AG08396 (cell line): ENCODE results near the gene MEGF11.
"Not testable (repeated sequence)": the region's sequence is repeated elsewhere in the genome, so short reads cannot be mapped to it uniquely, and the experiment has no call there.

ENCODE experiments used
- DNase-seq: peaks from one replicate; pipeline ENCODE4 v3.0.0; 2012; ENCODE audit warnings: low spot score, mixed read lengths

The MEGF11 gene

DNA sequence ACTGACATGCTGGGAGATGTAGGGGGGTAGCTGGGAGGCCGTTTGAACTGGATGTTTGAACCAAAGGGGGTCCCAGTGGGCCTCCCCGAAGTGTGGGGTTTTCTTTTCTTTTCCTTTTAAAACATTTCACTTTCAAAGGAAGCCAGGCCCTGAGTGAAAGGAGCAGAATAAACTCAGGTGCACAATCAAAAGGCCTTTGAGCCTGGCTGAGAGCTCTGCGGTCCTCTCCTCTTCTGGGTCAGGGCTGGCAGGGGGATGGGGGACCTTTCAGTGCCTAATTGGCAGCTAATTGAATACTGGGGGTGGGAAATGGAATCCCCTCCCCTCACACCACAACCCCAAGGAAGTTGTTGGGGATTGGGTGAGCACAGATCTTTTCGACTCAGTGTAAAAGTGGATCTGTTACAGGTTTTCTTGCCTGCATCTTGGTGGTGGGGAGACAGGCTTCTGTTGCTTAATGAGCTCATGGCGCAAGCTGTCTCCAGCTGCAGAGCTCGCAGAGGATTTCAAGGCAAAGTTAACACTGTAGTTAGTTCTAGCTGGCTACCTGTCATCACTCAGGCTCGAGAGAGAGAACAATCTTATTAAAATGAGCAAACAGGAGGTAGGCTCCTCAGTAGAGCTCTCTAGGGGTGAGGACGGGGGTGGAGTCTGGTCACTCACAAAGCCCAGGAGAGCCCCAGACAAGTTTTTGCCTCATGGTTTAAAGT is 251.7 kb downstream of the MEGF11 start:
- no peak for DNase-seq

DNA sequence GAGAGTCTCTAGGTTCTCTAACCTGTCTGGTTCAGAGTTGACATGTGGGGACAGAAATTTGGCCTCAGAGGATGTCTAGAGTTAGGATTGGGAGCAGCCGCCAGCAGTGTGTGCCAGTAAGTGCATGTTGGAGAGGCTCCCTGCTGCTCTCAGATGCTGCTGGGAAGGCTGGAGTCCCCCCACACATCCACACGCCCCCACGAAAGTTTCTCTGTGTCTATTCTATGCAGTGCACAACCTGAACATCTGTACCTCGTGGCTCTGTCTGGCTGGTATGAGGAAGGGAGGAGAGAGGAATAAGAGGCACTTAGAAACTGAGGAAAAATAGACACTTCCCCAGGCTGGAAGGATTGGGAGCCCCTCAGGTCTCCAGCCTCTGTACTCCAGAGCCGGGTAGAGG is 252.5 kb downstream of the MEGF11 start:
- DNase-seq = no peak

DNA sequence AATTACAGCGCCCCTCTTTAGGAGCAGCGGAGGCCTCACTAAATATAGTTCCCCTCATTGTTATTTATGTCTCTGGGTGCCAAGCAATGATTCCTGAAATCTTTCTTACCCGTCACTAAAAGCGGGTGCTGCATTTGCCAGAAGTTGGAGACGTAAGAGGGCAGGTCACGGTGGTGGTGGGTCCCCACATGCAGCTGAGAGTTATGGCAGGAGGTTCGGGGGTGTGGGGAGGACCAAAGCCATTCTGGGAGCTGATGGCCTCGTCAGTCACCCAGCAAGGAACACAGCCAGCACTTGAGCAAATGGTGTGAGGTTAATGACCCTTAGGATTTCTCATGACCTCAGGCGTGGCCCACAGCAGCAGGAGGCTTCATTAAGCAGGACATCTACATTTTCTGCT is 255.1 kb downstream of the MEGF11 start:
- DNase-seq = no peak

DNA sequence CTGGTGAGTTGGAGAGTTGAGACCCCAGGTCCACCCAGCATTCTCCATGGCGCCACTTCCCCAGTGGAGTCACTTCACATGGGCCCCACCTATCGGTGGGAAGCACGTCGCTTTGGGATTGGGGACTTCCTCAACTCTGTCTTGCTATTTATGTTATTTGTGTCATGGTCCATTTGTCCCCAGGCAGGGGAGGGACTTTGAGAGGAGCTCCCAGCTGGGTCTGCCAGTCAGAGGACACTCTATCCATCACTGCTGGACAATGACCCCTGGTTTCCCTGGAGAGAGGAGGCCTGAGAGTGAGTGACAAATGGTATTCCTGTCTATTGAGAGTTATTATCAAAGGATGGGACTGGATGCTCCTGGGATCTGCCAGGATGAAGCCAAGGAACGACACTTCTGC is 256.6 kb downstream of the MEGF11 start:
- DNase-seq = no peak

DNA sequence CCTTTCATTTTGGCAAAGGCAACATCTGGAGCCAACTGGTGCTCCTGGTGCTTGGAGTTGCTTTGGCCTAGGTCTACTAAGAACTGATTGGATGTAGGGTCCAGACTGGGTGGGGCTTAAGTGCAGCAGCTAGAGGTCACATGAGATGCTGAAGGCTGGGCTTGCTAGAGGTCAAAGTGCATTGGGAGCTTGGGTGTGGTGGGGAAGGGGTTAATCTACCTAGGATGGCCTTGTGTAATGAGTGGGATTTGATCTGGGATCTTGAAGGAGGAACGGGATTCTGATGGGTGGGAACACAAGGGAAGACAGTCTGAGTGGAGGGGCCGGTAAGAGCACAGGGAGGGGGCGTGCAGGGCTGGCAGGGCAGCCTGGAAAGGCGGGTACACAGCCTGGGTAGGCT is 258.7 kb downstream of the MEGF11 start:
- no peak for DNase-seq

DNA sequence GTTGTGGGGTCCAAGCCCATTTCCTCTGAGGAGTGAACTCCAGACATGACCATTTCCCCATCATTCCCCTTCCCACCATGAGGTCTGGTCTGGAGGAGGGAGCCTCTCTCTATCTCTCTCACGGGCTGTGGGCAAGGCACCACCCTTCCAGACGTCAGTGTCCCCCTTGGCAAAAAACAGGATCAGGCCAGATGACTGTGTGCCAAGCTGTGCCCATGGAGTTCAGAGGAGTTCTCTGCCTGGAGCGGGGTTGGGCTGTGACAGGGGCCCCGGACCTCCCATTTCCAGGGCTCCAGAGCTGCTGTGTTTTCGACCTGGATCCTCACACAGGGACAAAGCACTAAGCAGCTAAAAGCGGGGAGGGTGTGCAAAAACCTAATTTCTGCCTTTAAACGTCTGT is 259.8 kb downstream of the MEGF11 start:
- no peak for DNase-seq

DNA sequence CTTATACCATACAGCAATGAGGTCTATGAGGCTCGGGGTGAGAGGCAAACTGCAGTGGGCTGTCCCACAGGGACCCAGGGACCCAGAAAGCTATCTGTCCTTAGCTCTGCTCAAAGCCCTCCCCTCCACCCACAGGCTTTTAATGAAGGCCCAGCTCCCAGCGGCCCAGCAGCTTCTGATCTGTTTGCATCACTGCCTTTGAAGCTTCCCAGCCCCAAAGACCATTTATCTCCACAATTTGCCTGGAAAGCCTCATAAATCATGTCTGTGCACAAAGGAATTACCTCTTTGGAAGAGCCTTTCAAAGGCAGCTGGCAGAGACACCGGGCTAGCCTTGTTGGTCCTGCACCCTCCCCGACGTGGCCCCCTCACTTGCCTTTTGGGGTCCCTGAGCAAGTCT is 260.3 kb downstream of the MEGF11 start:
- DNase-seq = no peak

DNA sequence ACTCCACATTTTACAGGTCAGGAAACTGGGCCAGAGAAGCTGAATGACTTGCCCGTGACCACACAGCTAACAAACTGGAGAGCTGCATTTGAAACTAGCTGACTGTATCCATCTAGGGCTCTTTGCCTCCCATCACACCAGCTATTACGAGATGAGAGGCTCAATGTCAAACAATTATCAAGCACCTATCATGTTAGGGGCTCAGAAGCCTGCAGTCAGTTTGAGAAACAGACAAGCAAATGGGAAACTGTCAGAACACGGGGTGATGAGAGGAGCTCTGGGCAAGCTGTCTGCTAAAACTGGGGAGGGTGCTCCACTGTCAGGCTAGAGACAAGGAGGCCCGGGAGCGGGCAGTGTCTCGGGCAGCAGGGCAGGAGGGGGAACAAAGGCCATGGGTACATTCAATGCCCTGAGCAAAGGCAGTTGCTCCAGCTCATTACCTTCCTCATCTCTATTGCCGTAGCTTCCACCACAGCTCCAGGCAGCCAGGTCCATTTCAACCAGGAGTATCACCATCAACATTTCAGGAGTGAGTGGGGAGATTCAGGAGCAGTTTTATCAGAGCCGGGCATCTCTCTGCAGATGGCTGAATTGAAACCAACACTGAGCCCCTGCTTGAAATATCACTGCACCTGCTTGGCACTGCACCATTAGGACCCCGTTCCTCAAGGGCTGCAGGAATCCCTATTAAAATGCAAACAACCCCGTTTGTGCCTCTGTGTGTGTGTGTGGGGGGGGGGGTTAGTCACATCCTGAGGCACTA is 261.6 kb downstream of the MEGF11 start:
- DNase-seq = no peak

DNA sequence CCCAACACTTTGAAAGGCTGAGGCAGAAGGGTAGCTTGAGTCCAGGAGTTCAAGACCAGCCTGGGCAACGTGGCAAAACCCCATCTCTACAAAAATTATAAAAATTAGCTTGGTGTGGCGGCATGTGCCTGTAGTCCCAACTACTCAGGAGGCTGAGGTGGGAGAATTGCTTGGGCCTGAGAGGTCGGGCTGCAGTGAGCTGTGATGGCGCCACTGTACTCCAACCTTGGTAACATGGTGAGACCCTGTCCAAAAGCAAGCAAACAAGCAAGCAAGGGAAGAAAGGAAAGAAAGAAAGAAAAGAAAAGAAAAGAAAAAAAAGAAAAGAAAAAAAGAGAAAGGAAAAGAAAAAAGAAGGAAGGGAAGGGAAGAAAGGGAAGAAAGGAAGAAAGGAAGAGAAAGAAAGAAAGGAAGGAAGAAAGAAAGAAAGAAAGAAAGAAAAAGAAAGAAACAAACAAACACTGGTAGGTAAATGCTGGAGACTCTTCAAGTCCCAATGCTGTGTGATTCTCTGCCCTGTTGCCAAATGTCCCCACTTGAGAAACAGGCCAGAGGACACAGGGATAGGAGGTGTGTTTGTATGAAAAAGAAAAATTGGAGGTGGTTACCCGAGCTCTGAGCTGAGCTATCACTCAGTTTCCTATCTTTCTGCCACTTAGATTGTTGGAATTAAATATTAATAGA is 263.1 kb downstream of the MEGF11 start:
- no peak for DNase-seq

DNA sequence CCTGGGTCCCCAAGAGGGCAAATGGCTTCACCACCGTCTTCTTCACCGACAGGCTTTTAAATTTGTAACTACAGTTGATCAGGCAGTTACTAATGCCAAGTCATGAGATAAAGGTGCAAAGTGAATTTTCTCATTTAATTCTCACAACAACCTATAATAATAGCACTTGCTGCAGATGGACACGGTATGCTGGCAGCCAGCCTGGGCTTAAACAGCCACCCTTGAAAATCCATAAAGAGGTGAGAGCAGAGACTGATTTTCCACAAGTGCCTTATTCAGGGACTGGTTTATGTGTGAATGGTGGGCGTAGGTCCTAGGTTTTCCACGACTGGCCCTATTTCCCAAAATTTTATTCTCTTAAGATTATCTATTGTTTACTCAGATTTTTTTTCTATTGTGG is 266.4 kb downstream of the MEGF11 start:
- no peak for DNase-seq

DNA sequence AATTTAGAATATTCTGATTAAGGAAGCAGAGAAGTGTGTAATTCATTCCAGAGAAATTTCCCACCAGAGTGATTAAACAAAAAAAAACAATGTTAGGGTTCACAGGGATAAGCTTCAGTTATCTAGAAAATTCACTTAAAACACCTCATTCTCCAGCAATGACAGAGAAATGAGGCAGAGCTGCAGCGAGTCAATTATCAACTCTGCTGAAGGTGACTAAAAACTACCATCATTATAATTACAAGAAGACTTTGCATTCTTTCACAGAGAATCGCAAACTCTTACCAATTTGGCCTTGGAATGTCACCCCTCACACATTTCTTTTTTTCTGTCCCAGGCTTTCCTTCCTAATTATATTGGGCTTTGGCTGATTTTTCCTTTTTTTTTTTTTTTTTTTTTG is 267.1 kb downstream of the MEGF11 start:
- DNase-seq = no peak

DNA sequence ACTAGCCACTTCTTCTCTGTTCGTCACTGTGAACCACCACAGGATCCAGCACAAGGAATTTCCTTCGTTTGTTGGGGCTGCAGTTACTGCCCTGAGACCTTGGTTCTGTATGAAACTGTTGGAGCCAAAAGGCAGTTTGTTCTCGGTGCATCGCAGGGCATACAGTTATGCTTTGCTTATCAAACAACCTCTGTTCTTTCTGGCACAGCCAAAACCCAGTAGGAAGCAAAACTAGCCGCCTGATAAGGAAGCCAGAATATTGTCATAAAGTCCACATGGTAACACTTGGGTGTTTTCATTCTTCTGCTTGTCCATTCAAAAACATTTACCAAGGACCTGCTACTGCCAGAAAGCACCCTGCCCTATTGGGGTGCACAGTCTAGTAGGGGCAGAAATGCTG is 268.2 kb downstream of the MEGF11 start:
- no peak for DNase-seq

DNA sequence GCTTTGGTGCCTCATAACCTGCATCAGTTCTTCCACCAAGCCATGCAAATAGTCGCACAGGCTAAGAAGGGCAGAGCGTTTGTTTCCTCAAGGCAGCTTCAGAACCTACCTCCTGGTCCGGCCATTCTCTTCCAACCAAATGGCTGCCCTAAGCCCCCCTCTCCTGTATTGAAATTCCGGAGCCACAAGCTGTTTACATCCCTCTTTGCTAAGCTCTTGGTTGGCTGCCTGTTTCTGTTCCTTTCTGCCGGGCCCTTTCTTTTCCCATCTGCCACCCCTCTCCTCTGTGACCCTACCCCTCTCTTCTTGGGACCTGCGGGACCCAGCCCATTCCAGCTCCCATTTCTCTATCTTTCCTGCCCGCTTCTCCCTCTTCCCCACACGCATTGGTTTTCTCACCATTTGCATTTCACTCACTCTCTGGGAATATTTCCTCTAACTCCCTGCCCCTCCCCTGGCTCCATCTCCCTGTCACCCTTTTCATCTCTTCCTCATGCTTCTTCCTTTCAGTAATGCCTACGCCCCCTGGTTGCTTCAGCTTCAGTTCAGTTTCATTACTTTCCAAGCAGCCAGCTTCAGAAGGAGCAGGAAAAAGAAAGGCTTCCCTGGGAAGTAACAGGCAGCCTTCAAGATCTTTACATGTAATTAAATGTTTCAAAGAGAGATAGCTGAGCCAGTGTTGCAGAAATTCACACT is 270.8 kb downstream of the MEGF11 start:
- DNase-seq = no peak

DNA sequence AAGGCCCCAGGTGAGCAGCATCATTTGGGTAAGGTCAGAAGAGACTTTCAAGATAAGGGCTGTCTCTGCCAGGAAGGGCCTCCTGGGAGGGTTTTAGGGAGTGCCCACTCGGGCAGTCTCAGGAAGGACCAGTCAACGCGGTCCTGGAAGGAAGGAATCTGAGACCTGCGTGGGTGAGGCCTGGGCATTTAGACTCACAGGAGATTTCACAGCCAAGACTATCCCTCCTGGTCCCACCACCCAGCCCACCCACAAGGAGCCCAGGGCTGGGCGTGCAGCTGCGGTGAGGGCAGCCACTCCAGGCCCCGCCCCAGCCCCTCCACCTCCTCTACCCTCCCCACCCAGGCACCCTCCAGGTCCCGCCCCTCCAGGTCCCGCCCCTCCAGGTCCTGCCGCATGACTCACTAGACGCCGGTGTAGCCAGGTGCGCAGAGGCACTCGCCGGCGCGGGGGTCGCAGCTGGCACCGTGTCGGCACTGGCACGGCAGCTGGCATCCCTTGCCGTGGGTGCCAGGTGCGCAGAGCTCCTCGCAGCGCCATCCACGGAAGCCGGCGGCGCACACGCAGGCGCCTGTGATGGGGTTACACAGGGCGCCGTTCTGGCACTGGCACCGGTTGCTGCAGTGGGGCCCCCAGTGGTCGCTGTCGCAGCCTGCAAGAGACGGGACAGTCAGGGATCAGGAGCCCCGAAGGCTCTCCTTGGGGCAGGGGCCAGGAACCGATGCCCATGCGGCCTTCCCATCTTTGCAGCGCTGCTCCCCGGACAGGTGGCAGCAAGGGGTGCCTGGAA is 271.5 kb downstream of the MEGF11 start:
- peak; percentile 20 for DNase-seq

DNA sequence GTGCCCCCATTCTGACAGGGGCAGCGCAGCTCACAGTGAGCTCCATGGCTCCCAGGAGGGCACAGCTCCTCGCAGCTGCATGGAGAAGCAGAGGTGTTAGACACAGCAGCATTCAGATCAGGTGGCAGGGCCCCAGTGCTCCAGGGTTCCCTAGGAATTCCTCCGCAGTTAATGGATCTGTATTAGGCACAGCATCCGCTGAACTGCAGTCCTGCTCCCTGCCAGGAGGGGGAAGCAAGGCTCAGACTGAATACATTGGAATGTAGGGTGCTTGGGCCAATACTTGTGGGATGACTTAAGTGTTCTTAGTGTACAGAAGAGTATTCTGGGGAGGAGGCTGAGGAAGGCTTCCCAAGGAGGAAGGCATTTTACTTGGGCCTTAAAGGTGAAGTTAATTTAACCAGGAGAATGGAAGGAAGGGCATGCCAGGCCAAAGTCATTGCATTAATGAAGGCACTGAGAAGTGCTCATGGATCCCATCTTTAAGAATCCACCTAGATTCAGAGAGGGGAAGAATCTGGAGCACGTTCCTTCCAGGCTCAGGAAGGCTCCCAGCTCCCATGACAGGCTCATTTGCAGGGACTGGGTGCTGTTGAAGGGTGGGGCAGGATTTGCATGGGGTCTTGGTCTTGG is 272.6 kb downstream of the MEGF11 start:
- peak; percentile 91 for DNase-seq

DNA sequence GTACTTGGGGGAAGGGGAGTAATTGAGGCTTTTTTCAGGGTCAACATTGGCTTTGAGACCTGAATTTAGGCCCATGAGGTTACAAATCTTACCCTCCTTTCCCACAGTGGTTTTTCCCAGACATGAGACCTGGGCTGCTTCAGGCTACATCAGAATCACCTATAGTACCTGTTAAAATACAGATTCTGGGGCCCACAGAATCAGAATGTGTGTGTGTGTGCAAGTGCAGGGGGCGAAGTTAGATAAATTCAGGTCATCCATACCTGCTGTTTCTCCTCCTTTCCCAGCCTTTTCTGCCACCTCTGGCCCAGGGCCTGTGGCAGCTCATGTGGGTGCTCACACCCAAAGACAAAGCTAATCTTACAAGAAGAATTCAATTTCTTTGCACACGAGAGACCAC is 273.7 kb downstream of the MEGF11 start:
- no peak for DNase-seq

DNA sequence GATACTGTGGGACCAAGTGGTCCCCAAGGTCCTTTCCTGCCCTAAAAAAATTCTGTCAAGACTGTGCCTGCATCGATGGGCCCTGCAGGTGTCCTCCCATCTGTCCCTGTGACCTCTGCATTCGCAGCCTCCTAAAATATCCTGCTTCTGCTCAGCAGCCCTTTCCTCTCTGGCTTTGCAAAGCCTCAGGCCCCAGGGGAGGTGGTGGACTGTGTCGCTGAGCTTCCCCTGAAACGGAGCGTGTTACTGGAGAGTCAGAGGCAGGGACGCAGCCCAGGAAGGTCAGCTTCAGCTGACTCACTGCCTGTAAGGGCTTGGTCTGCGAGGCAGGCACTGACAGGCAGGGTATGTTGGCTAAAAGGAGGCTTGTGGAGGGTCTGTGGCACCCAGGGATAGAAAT is 274.2 kb downstream of the MEGF11 start:
- DNase-seq = no peak

DNA sequence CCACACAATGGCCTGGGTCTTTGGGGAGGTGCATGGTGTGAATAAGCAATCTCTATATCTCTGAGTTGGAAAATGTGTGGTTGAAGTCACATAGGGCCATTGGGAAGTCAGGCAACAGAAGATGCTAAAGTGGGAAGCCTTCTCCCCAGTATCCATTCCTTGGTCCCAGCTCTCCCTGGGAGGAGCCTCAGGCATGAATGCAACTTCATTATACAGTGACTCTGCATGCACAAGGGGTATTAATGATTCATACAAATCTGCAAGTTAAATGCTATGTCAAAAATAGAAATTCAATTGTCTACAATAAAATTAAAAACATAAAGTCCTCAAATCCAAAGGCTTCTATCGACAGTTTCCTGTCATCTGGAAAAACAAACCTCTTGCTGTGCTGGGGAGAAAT is 275.4 kb downstream of the MEGF11 start:
- no peak for DNase-seq

DNA sequence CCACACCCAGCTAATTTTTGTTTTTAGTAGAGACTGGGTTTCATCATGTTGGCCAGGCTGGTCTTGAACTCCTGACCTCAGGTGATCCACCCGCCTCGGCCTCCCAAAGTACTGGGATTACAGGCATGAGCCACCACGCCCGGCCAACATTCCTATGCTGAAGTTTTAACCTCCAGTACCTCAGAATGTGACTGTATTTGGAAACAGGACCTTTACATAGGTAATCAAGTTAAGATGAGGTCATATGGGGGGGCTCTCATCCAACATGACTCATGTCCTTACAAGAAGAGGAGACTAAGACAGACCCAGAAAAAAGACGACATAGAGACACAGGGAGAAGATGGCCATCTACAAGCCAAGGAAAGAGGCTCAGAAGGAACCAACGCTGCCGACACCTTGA is 277.4 kb downstream of the MEGF11 start:
- DNase-seq = not testable (repeated sequence)

DNA sequence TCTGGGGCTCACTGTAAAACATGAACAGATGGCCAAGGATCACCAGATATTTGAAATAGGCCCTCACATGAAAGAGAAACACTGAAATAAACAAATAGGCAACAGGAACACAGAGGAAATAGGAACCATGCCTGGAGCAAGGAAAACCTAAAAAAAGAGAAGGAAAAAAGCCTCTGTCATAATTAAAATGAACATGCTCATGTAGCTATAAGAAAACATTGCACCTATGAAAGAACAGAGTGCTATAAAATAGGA is 281.9 kb downstream of the MEGF11 start:
- no peak for DNase-seq

DNA sequence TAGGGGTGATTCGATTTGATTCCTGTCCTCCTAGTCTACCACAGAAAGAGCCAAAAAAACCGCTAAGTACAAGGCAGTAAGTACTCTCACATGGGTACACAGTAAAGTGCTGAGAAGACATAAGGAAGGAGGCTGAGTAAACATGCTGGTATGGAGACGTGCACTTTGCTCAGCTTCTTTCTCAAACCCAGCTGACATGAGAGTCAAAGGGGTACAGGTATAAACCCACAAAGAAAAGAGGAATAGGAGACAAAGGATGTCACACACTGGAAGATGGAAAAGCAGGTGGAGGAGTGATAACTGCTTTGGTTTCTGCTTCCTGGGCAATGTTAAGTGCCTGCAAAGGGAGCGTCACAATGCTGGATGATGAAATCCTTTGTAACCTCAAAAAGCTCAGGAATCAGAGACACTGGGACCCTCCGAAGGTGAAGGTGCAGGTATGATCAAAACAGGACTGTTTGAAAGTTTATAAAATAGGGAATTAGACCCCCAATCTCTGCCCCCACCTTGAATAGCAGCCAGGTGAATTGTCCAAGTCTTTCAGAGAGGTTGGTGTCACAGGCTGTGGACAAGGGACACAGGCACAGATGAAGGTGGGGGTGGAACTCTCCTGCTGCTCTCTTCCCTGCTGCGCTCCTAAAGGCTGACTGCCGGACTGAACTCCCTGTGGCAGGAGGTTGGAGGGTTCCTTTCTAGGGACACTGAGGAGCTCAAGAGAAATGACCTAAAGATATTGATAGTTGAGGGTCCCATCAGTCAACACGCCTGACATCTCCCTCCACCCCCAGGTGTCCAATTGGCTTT is 282.4 kb downstream of the MEGF11 start:
- DNase-seq = no peak
